Measurements from ENCODE around the gene EHBP1. TPM values are rescaled to one million over a fixed set of nuclear protein-coding genes. Genes with fewer than 3 reads are reported as not detected.
"Not testable (repeated sequence)": the region's sequence is repeated elsewhere in the genome, so short reads cannot be mapped to it uniquely, and the experiment has no call there.

The EHBP1 gene
- total RNA-seq, 3 donors from 2014 or later (not counting 1 experiment from before 2014, with no cell fraction given), result 22.4 to 33.4 (median 28.3) TPM

- Mint-ChIP-seq H3K4me1 (peaks cover 13 to 14% of the 10 kb centered on the region in 2 donors), H3K36me3 (no peaks in the 10 kb centered on the region), H3K27me3 (ENCODE audit: low read depth in 2 of 2) (no peaks in the 10 kb centered on the region), H3K27ac (no peak overlapping the region), H3K9me3 (no peaks in the 10 kb centered on the region), H3K4me3 (no peak overlapping the region)
- WGBS (ENCODE audit: insufficient coverage), result 95% methylated on average over 1 of the region's 1 CpG
- Histone ChIP-seq H3K27ac (ENCODE audit: low read length) (no peak overlapping the region), H3K4me1 (ENCODE audit: control insufficient read depth, insufficient read depth, low read length) (no peaks in the 10 kb centered on the region), H3K36me3 (ENCODE audit: control insufficient read depth, insufficient read depth, low read length) (no peaks in the 10 kb centered on the region), H3K4me3 (ENCODE audit: low read length) (no peak overlapping the region), H3K27me3 (ENCODE audit: control insufficient read depth, insufficient read depth, low read length) (no peaks in the 10 kb centered on the region), H3K9me3 (ENCODE audit: control insufficient read depth, insufficient read depth, low read length) (no peaks in the 10 kb centered on the region)
- intact Hi-C loops (cut with micrococcal nuclease), result no loop called here
- ATAC-seq, result no peak
- TF ChIP-seq CTCF (IDR thresholded peaks at IDR 0.05), result no peak
- DNase-seq, result no peak
Measured at GRCh38 chr2:62711832-62712494, 6.5 kb downstream of the EHBP1 start.

DNA sequence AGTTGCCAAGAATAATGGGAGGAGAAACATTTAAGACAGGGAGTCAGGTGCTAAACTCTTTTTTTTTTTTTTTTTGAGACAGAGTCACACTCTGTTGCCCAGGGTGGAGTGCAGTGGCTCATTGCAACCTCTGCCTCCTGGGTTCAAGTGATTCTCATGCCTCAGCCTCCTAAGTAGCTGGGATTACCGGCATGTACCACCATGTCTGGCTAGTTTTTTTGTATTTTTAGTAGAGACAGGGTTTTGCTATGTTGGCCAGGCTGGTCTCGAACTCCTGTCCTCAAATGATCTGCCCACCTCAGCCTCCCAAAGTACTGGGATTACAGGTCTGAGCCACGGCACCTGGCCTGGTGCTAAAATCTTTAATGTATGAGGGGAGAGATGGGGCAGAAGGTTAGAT is 7.7 kb downstream of the EHBP1 start:
- WGBS (ENCODE audit: insufficient coverage), result 91% methylated on average over 2 of the region's 3 CpGs
- H3K27ac Mint-ChIP-seq; H3K9me3 ChIP-seq (ENCODE audit: control insufficient read depth, insufficient read depth, low read length): not testable (repeated sequence)

DNA sequence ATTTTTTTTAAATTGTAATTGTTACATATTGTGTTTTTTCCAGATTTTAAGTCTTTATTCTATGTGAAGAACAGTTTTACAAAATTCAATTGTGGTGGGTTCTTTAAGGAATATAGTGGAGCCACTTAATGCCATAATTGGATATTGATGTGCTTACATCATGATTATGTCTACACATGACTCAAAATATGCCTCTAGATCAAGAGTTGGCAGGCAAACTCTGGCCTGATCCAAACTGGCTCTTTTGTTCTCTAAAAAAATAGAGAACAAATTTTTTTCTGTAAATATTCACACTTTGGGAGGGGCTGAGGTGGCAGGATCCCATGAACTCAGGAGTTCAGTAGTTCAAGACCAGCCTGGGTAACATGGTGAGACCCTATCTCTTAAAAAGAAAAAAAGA is 8.3 kb downstream of the EHBP1 start:
- Histone ChIP-seq H3K27ac (ENCODE audit: low read length) (no peak overlapping the region), H3K27me3 (ENCODE audit: control insufficient read depth, insufficient read depth, low read length) (no peaks in the 10 kb centered on the region), H3K4me1 (ENCODE audit: control insufficient read depth, insufficient read depth, low read length) (no peaks in the 10 kb centered on the region), H3K9me3 (ENCODE audit: control insufficient read depth, insufficient read depth, low read length) (no peaks in the 10 kb centered on the region), H3K36me3 (ENCODE audit: control insufficient read depth, insufficient read depth, low read length) (no peaks in the 10 kb centered on the region), H3K4me3 (ENCODE audit: low read length) (no peak overlapping the region)
- no peak for TF ChIP-seq CTCF (IDR thresholded peaks at IDR 0.05)
- no peak for ATAC-seq
- DNase-seq, result no peak
- intact Hi-C loops (cut with micrococcal nuclease), result no loop called here
- Mint-ChIP-seq H3K27me3 (ENCODE audit: low read depth in 2 of 2) (no peaks in the 10 kb centered on the region), H3K4me1 (peaks cover 3 to 4% of the 10 kb centered on the region in 2 donors), H3K36me3 (no peaks in the 10 kb centered on the region), H3K27ac (no peak overlapping the region), H3K9me3 (no peaks in the 10 kb centered on the region), H3K4me3 (no peak overlapping the region)

More for the DNA sequence above, 7.7 kb downstream of the EHBP1 start:
- peaks cover 8 to 10% of the 10 kb centered on the region in 2 donors for H3K4me1 Mint-ChIP-seq
- H3K4me3 ChIP-seq (ENCODE audit: low read length); ATAC-seq; H3K27me3 ChIP-seq (ENCODE audit: control insufficient read depth, insufficient read depth, low read length); DNase-seq; H3K36me3 ChIP-seq (ENCODE audit: control insufficient read depth, insufficient read depth, low read length); H3K9me3 Mint-ChIP-seq; intact Hi-C loops (cut with micrococcal nuclease); H3K27me3 Mint-ChIP-seq (ENCODE audit: low read depth in 2 of 2); H3K4me3 Mint-ChIP-seq; H3K4me1 ChIP-seq (ENCODE audit: control insufficient read depth, insufficient read depth, low read length); H3K36me3 Mint-ChIP-seq; H3K27ac ChIP-seq (ENCODE audit: low read length): not testable (repeated sequence)

GRCh38 chr2:62716768-62717167 is 11.3 kb downstream of the EHBP1 start:
- Mint-ChIP-seq H3K4me3 (no peak overlapping the region), H3K36me3 (no peaks in the 10 kb centered on the region), H3K27me3 (ENCODE audit: low read depth in 2 of 2) (no peaks in the 10 kb centered on the region), H3K4me1 (peaks cover 5% of the 10 kb centered on the region in 2 donors), H3K9me3 (no peaks in the 10 kb centered on the region), H3K27ac (no peak overlapping the region)
- no peak for DNase-seq
- 89% methylated on average over 3 of the region's 4 CpGs for WGBS (ENCODE audit: insufficient coverage)
- no peak for ATAC-seq
- TF ChIP-seq CTCF (IDR thresholded peaks at IDR 0.05), result no peak
- H3K9me3 ChIP-seq (ENCODE audit: control insufficient read depth, insufficient read depth, low read length), result no peaks in the 10 kb centered on the region
- H3K36me3 ChIP-seq (ENCODE audit: control insufficient read depth, insufficient read depth, low read length), result no peaks in the 10 kb centered on the region
- H3K27me3 ChIP-seq (ENCODE audit: control insufficient read depth, insufficient read depth, low read length), result no peaks in the 10 kb centered on the region
- intact Hi-C loops (cut with micrococcal nuclease), result no loop called here
- no peak overlapping the region for H3K27ac ChIP-seq (ENCODE audit: low read length)
- no peak overlapping the region for H3K4me3 ChIP-seq (ENCODE audit: low read length)
- H3K4me1 ChIP-seq (ENCODE audit: control insufficient read depth, insufficient read depth, low read length), result no peaks in the 10 kb centered on the region
